ENCODE data around the gene SGPP1. TPM values are rescaled to one million over a fixed set of nuclear protein-coding genes. Genes with fewer than 3 reads are reported as not detected.

SGPP1 gene
- total and polyA plus RNA-seq, 10 of the 15 experiments (the other 5 are each of a cell fraction or from before 2014, with no cell fraction given) = 3.5 to 37.7 (median 25.5) TPM

- Histone ChIP-seq H3K4me3 (peak overlapping the region; percentile 91), H4K20me1 (ENCODE audit: control insufficient read depth, insufficient read depth) (no peaks in the 10 kb centered on the region), H3K9me3 (replicated peaks; ENCODE audit: control insufficient read depth, insufficient read depth, low read length) (no peaks in the 10 kb centered on the region; the same call in 2 of the 3 replicates), H3K9ac (ENCODE audit: control insufficient read depth, insufficient read depth, low read length) (peak overlapping the region; percentile 87), H3K27ac (ENCODE audit: control insufficient read depth, insufficient read depth) (peak overlapping the region; percentile 60), H3K36me3 (ENCODE audit: control insufficient read depth in 2 of 2, insufficient read depth in 2 of 2, low read length in 1 of 2) (no peaks in the 10 kb centered on the region; a peak in 1 of 4 replicates), H3K4me2 (ENCODE audit: control insufficient read depth, insufficient read depth) (peak overlapping the region; percentile 82), H3K4me1 (ENCODE audit: control insufficient read depth, insufficient read depth, low read length) (peaks cover 3% of the 10 kb centered on the region; the same call in 1 of the 2 replicates), H2AFZ (ENCODE audit: control insufficient read depth, low read depth, low read length) (peak overlapping the region; percentile 1; the same call in 1 of the 2 replicates), H3K79me2 (ENCODE audit: control insufficient read depth, insufficient read depth, low read length) (peaks cover 56% of the 10 kb centered on the region), H3K27me3 (replicated peaks in 1 of 2; ENCODE audit: control insufficient read depth in 2 of 2, insufficient read depth in 2 of 2, low read length in 1 of 2) (no peaks in the 10 kb centered on the region)
- ATAC-seq (no peak), DNase-seq (ENCODE audit: low read depth, low spot score) (no peak), FAIRE-seq (no peak)
- 14% methylated on average over 8 of the region's 8 CpGs for WGBS (ENCODE audit: insufficient coverage, insufficient replicate concordance, low lambda C conversion rate, missing lambda C conversion rate)
- ChIA-PET RAD21 (ENCODE audit: unreplicated experiment) (interaction anchor here (0.6 to 8.1 kb wide), 26 partner anchors 8 to 337 kb away, joined by 3 to 89 read pairs (median 6); partner anchors contain the start of genes PPP2R5E and WDR89), CTCF (interaction anchor here (0.7 to 6.9 kb wide), 22 partner anchors 8 to 337 kb away, joined by 3 to 76 read pairs (median 6); partner anchors contain the start of genes SYNE2 and WDR89), SMC1A (ENCODE audit: uncharacterized antibody, unreplicated experiment) (interaction anchor here (0.7 to 8.1 kb wide), 39 partner anchors 9 to 337 kb away, joined by 3 to 99 read pairs (median 4); partner anchors contain the start of genes PPP2R5E and WDR89), POLR2A (interaction anchor here (0.6 to 6.6 kb wide), 16 partner anchors 9 to 1083 kb away, joined by 3 to 81 read pairs (median 4); partner anchors contain the start of gene WDR89)
- no TSS peak for BruUV-seq (replicated peaks)
- intact Hi-C loops (cut with micrococcal nuclease; ENCODE audit: unreplicated experiment) (loop anchor here (2.0 to 10.0 kb wide), 3 partner anchors 85 to 339 kb away; partner anchors contain the start of gene WDR89), in situ Hi-C loops (cut with MboI) (no loop called here)
- TF ChIP-seq CHD1 (IDR thresholded peaks at IDR 0.05; ENCODE audit: low read depth, low read length) (0 out of 2 replicates have a peak, but pooled peaks have one; percentile 1), HSF1 (IDR thresholded peaks at IDR 0.05; ENCODE audit: low read depth, low read length) (no peak)
These were observed 1.9 kb downstream of the SGPP1 start for GRCh38 chr14:63725786-63726460.

GRCh38 chr14:63717702-63718101 is 10.2 kb downstream of the SGPP1 start:
- ATAC-seq (no peak), DNase-seq (ENCODE audit: low read depth, low spot score) (no peak), FAIRE-seq (no peak)
- H3K9ac ChIP-seq (ENCODE audit: control insufficient read depth, insufficient read depth, low read length) = no peak overlapping the region
- no TSS peak for BruUV-seq (replicated peaks)
- no peak overlapping the region for H2AFZ ChIP-seq (ENCODE audit: control insufficient read depth, low read depth, low read length)
- H3K4me2 ChIP-seq (ENCODE audit: control insufficient read depth, insufficient read depth) = no peak overlapping the region
- peaks cover 0 to 2% of the 10 kb centered on the region in 2 experiments; a peak in 1 of 4 replicates for H3K36me3 ChIP-seq (ENCODE audit: control insufficient read depth in 2 of 2, insufficient read depth in 2 of 2, low read length in 1 of 2)
- no peaks in the 10 kb centered on the region for H4K20me1 ChIP-seq (ENCODE audit: control insufficient read depth, insufficient read depth)
- intact Hi-C loops (cut with micrococcal nuclease; ENCODE audit: unreplicated experiment) (no loop called here), in situ Hi-C loops (cut with MboI) (no loop called here)
- H3K79me2 ChIP-seq (ENCODE audit: control insufficient read depth, insufficient read depth, low read length) = peaks cover 19% of the 10 kb centered on the region
- ChIA-PET RAD21 (ENCODE audit: unreplicated experiment) (no interaction called here), POLR2A (interaction anchor here (0.6 kb wide), 1 partner anchor 74 kb away, joined by 7 read pairs; no protein-coding TSS in a partner anchor), SMC1A (ENCODE audit: uncharacterized antibody, unreplicated experiment) (interaction anchor here (1.4 kb wide), 1 partner anchor 9 kb away, joined by 6 read pairs; no protein-coding TSS in a partner anchor), CTCF (interaction anchor here (0.6 to 1.7 kb wide), 3 partner anchors 8 to 146 kb away, joined by 3 to 7 read pairs (median 4); partner anchors contain the start of gene WDR89)
- 91% methylated on average over 2 of the region's 2 CpGs for WGBS (ENCODE audit: insufficient coverage, insufficient replicate concordance, low lambda C conversion rate, missing lambda C conversion rate)
- H3K27me3 ChIP-seq (replicated peaks in 1 of 2; ENCODE audit: control insufficient read depth in 2 of 2, insufficient read depth in 2 of 2, low read length in 1 of 2) = no peaks in the 10 kb centered on the region
- H3K4me3 ChIP-seq = no peak overlapping the region
- peaks cover 16% of the 10 kb centered on the region for H3K9me3 ChIP-seq (replicated peaks; ENCODE audit: control insufficient read depth, insufficient read depth, low read length)
- no peak overlapping the region for H3K27ac ChIP-seq (ENCODE audit: control insufficient read depth, insufficient read depth)
- H3K4me1 ChIP-seq (ENCODE audit: control insufficient read depth, insufficient read depth, low read length) = peaks cover 2% of the 10 kb centered on the region; the same call in 1 of the 2 replicates
- no peak for TF ChIP-seq POU2F2 (IDR thresholded peaks at IDR 0.05; ENCODE audit: borderline replicate concordance, low read depth, low read length)
- 0 out of 4 replicates have a peak, but pooled peaks of 1 of the 2 experiments have one; percentile 12 for TF ChIP-seq IKZF2 (IDR thresholded peaks at IDR 0.05)
- TF ChIP-seq NFYA (IDR thresholded peaks at IDR 0.05; ENCODE audit: borderline replicate concordance, low read depth, low read length) = no peak
- no peak for TF ChIP-seq CHD1 (IDR thresholded peaks at IDR 0.05; ENCODE audit: low read depth, low read length)
- no peak for TF ChIP-seq ZZZ3 (IDR thresholded peaks at IDR 0.05; ENCODE audit: control insufficient read depth, insufficient read length, low read depth)
- TF ChIP-seq ZNF687 (IDR thresholded peaks at IDR 0.05) = peak; percentile 31; the same call in 1 of the 2 replicates
- peak; percentile 48; the same call in 1 of the 2 replicates for TF ChIP-seq NBN (IDR thresholded peaks at IDR 0.05)
- no peak for TF ChIP-seq MTA3 (IDR thresholded peaks at IDR 0.05; ENCODE audit: borderline replicate concordance, low read length)
